Upper lobe of left lung (tissue), 4 donors: ENCODE measurements around the gene SLC16A4.

Experiments used
- CTCF ChIP-seq, 6 experiments: fragments of 450-650 bp in 4 of 6; fragments of 200-600 bp in 2 of 6; sonication (generic) in 2 of 6; IDR thresholded peaks; one replicate each; pipeline ENCODE4 v1.5.1; 2016 to 2019; ENCODE audit warnings: antibody characterized with exemption in 6 of 6
- EP300 ChIP-seq, 4 donors: sonication (generic); formaldehyde crosslinking; IDR thresholded peaks; one replicate each; pipeline ENCODE4 v1.5.1; 2017; ENCODE audit warnings: antibody characterized with exemption in 4 of 4, control low read depth in 2 of 4
- POLR2A ChIP-seq, 4 donors: fragments of 450-650 bp; IDR thresholded peaks; one replicate each; pipeline ENCODE4 v1.5.1; 2016 to 2017; ENCODE audit warnings: antibody characterized with exemption in 4 of 4, mild to moderate bottlenecking in 2 of 4
- POLR2AphosphoS5 ChIP-seq, 2 donors: sonication (generic); formaldehyde crosslinking; IDR thresholded peaks; one replicate each; pipeline ENCODE4 v1.5.1; 2017; ENCODE audit warnings: antibody characterized with exemption in 2 of 2

DNA sequence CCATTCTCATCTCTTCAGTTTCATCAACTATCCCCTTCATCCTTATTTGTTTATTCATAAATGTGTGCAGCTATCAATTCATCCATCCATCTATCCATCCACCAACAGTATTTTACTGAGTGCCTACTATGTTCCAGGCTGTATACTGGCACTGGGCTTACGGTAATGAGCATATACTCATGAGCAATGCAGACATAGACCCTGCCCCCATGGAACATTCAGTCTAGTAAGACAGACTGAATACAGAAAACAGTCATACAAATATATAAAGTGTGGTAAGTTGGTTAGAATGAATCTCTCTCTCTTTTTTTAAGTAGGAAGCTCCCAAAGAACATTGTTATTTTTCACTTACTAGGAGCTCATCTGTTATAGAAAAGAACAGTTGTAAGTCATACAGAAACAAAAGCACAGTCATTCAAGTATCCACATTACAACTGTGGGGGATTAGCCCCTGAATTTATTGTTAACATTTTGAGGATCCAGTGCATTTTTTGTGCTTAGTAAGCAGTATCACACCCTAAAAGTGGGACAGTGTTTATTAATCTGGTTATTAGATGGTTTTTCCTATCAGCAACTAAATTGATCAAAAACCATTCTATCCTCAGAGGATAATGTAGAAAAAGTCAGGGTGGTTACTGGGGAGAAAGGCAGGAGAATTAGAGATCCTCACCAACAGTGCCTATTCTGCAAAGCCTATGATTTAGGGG, 3.6 kb downstream of the SLC16A4 start:
- no peak for TF ChIP-seq EP300 (IDR thresholded peaks at IDR 0.05)
- no peak for TF ChIP-seq CTCF (IDR thresholded peaks at IDR 0.05)
- TF ChIP-seq POLR2AphosphoS5 (IDR thresholded peaks at IDR 0.05): no peak
- TF ChIP-seq POLR2A (IDR thresholded peaks at IDR 0.05): no peak
